ENCODE measurements around the gene PCBP3.

DNA sequence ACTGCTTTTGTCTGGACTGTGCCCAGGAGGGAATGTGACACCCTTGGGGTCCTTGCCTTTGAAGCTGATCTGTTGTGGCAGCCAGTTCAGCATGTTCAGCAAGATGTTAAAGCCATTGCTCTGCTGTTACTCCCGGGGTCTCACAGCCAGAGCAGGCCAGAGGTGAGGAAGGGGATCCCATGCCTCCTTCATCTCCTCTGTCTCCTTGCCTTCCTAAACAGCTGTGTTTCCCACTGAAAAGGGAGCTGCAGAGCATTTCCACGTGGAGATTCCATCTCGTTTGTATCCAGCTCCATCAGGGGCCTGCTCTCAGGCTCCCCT lies 202.2 kb downstream of the PCBP3 start:
- TF ChIP-seq POLR2A (IDR thresholded peaks at IDR 0.05) = no peak
- TF ChIP-seq, protein P1, sequence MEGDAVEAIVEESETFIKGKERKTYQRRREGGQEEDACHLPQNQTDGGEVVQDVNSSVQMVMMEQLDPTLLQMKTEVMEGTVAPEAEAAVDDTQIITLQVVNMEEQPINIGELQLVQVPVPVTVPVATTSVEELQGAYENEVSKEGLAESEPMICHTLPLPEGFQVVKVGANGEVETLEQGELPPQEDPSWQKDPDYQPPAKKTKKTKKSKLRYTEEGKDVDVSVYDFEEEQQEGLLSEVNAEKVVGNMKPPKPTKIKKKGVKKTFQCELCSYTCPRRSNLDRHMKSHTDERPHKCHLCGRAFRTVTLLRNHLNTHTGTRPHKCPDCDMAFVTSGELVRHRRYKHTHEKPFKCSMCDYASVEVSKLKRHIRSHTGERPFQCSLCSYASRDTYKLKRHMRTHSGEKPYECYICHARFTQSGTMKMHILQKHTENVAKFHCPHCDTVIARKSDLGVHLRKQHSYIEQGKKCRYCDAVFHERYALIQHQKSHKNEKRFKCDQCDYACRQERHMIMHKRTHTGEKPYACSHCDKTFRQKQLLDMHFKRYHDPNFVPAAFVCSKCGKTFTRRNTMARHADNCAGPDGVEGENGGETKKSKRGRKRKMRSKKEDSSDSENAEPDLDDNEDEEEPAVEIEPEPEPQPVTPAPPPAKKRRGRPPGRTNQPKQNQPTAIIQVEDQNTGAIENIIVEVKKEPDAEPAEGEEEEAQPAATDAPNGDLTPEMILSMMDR (IDR thresholded peaks at IDR 0.05) = no peak
